WTC11 (cell line): Measurements from ENCODE around the gene PGRMC2.

ENCODE experiments used
- CTCF ChIP-seq: fragments of 200-600 bp; IDR thresholded peaks from 2 replicates; pipeline ENCODE4 v1.8.0; 2022; ENCODE audit warnings: antibody characterized with exemption
- ESRRA ChIP-seq: sonication (generic); formaldehyde crosslinking; IDR thresholded peaks from 2 replicates; pipeline ENCODE4 v1.8.1; 2022; ENCODE audit warnings: mild to moderate bottlenecking, missing genetic modification reagents, borderline replicate concordance
- FOXJ3 ChIP-seq: sonication (generic); formaldehyde crosslinking; IDR thresholded peaks from 2 replicates; pipeline ENCODE4 v1.9.0; 2021; ENCODE audit warnings: missing genetic modification reagents, mild to moderate bottlenecking, borderline replicate concordance
- HMGA2 ChIP-seq: fragments of 250-450 bp; sonication (Bioruptor Pico); IDR thresholded peaks from 2 replicates; pipeline ENCODE4 v1.4.0; 2021; ENCODE audit warnings: mild to moderate bottlenecking, moderate library complexity
- KAT7 ChIP-seq: sonication (generic); formaldehyde crosslinking; IDR thresholded peaks from 2 replicates; pipeline ENCODE4 v1.8.1; 2023; ENCODE audit warnings: missing genetic modification reagents, mild to moderate bottlenecking, borderline replicate concordance
- NFE2L1 ChIP-seq: sonication (generic); formaldehyde crosslinking; IDR thresholded peaks from 2 replicates; pipeline ENCODE4 v1.8.1; 2023; ENCODE audit warnings: missing genetic modification reagents
- RELA ChIP-seq: sonication (generic); formaldehyde crosslinking; IDR thresholded peaks from 2 replicates; pipeline ENCODE4 v1.8.1; 2022; ENCODE audit warnings: missing genetic modification reagents, mild to moderate bottlenecking, borderline replicate concordance
- ZBTB21 ChIP-seq: sonication (generic); formaldehyde crosslinking; IDR thresholded peaks from 2 replicates; pipeline ENCODE4 v1.8.1; 2023; ENCODE audit warnings: mild to moderate bottlenecking, missing genetic modification reagents, borderline replicate concordance
- ZNF671 ChIP-seq: fragments of 250-450 bp; sonication (Bioruptor Pico); IDR thresholded peaks from 2 replicates; pipeline ENCODE4 v1.8.0; 2021; ENCODE audit warnings: mild to moderate bottlenecking
- TF ChIP-seq, protein P1 (sequence below): sonication (generic); formaldehyde crosslinking; IDR thresholded peaks from 2 replicates; pipeline ENCODE4 v1.8.1; 2022; ENCODE audit warnings: low read depth, missing genetic modification reagents, borderline replicate concordance
- TF ChIP-seq, protein P2 (sequence below): sonication (generic); formaldehyde crosslinking; conservative IDR thresholded peaks from 2 replicates; pipeline ENCODE4 v1.8.1; 2022; ENCODE audit warnings: mild to moderate bottlenecking, missing genetic modification reagents
- TF ChIP-seq, protein P3 (sequence below): sonication (generic); formaldehyde crosslinking; conservative IDR thresholded peaks from 2 replicates; pipeline ENCODE4 v1.8.1; 2023; ENCODE audit warnings: mild to moderate bottlenecking, low read depth, missing genetic modification reagents, moderate library complexity
- TF ChIP-seq, protein P4 (sequence below): fragments of 250-450 bp; sonication (Bioruptor Pico); IDR thresholded peaks from 2 replicates; pipeline ENCODE4 v1.9.0; 2021; ENCODE audit warnings: mild to moderate bottlenecking

DNA sequence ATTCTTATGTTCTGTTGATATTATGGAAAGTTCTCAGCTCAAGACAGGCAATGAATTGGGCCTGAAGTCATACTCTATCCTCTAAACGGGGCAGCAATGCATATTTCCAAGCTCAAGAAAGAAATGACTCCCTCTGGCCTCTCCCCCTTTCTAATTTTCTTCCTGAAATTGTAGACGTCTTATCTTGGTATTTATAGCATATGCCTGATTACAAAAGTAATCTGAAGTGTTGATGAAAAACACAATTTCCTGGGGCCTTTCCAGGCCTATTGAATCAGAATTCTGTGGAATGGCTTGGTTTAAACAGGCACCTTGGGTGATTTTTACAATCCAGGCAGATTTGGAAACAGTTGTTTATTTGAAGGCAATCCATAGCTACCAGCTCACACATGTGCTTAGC, 21.4 kb upstream of the PGRMC2 start:
- TF ChIP-seq CTCF (no peak), RELA (CRISPR knock-in tag) (no peak), KAT7 (CRISPR knock-in tag) (no peak), ZBTB21 (no peak), NFE2L1 (CRISPR knock-in tag) (no peak), ESRRA (CRISPR knock-in tag) (no peak), ZNF671 (no peak), FOXJ3 (CRISPR knock-in tag) (no peak), HMGA2 (no peak)
- TF ChIP-seq, protein P1, sequence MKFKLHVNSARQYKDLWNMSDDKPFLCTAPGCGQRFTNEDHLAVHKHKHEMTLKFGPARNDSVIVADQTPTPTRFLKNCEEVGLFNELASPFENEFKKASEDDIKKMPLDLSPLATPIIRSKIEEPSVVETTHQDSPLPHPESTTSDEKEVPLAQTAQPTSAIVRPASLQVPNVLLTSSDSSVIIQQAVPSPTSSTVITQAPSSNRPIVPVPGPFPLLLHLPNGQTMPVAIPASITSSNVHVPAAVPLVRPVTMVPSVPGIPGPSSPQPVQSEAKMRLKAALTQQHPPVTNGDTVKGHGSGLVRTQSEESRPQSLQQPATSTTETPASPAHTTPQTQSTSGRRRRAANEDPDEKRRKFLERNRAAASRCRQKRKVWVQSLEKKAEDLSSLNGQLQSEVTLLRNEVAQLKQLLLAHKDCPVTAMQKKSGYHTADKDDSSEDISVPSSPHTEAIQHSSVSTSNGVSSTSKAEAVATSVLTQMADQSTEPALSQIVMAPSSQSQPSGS (CRISPR knock-in tag), result no peak
- TF ChIP-seq, protein P2, sequence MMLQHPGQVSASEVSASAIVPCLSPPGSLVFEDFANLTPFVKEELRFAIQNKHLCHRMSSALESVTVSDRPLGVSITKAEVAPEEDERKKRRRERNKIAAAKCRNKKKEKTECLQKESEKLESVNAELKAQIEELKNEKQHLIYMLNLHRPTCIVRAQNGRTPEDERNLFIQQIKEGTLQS, result no peak
- TF ChIP-seq, protein P3, sequence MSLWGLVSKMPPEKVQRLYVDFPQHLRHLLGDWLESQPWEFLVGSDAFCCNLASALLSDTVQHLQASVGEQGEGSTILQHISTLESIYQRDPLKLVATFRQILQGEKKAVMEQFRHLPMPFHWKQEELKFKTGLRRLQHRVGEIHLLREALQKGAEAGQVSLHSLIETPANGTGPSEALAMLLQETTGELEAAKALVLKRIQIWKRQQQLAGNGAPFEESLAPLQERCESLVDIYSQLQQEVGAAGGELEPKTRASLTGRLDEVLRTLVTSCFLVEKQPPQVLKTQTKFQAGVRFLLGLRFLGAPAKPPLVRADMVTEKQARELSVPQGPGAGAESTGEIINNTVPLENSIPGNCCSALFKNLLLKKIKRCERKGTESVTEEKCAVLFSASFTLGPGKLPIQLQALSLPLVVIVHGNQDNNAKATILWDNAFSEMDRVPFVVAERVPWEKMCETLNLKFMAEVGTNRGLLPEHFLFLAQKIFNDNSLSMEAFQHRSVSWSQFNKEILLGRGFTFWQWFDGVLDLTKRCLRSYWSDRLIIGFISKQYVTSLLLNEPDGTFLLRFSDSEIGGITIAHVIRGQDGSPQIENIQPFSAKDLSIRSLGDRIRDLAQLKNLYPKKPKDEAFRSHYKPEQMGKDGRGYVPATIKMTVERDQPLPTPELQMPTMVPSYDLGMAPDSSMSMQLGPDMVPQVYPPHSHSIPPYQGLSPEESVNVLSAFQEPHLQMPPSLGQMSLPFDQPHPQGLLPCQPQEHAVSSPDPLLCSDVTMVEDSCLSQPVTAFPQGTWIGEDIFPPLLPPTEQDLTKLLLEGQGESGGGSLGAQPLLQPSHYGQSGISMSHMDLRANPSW (CRISPR knock-in tag), result no peak
- TF ChIP-seq, protein P4, sequence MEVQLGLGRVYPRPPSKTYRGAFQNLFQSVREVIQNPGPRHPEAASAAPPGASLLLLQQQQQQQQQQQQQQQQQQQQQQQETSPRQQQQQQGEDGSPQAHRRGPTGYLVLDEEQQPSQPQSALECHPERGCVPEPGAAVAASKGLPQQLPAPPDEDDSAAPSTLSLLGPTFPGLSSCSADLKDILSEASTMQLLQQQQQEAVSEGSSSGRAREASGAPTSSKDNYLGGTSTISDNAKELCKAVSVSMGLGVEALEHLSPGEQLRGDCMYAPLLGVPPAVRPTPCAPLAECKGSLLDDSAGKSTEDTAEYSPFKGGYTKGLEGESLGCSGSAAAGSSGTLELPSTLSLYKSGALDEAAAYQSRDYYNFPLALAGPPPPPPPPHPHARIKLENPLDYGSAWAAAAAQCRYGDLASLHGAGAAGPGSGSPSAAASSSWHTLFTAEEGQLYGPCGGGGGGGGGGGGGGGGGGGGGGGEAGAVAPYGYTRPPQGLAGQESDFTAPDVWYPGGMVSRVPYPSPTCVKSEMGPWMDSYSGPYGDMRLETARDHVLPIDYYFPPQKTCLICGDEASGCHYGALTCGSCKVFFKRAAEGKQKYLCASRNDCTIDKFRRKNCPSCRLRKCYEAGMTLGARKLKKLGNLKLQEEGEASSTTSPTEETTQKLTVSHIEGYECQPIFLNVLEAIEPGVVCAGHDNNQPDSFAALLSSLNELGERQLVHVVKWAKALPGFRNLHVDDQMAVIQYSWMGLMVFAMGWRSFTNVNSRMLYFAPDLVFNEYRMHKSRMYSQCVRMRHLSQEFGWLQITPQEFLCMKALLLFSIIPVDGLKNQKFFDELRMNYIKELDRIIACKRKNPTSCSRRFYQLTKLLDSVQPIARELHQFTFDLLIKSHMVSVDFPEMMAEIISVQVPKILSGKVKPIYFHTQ, result no peak
